HepG2 (cell line): ENCODE results near the gene SHMT1. TPM values are rescaled to one million over a fixed set of nuclear protein-coding genes. Genes with fewer than 3 reads are reported as not detected.

Source experiments
- DBP ChIP-seq: sonication (generic); formaldehyde crosslinking; IDR thresholded peaks from 2 replicates; pipeline ENCODE4 v1.4.0; 2020; ENCODE audit warnings: missing genetic modification reagents; ENCODE audit errors: not compliant biosample characterization
- HMG20A ChIP-seq: IDR thresholded peaks from 2 replicates; pipeline ENCODE4 v1.6.1; 2016; ENCODE audit warnings: borderline replicate concordance
- KLF15 ChIP-seq: sonication (generic); formaldehyde crosslinking; IDR thresholded peaks from 2 replicates; pipeline ENCODE4 v1.8.1; 2023; ENCODE audit warnings: borderline replicate concordance, mild to moderate bottlenecking, inconsistent platforms, missing genetic modification reagents, mixed read lengths
- MYPOP ChIP-seq: sonication (generic); formaldehyde crosslinking; IDR thresholded peaks from 2 replicates; pipeline ENCODE4 v1.8.1; 2023; ENCODE audit warnings: mild to moderate bottlenecking, moderate library complexity, missing genetic modification reagents
- TAF15 ChIP-seq: fragments of 200-400 bp; formaldehyde crosslinking; IDR thresholded peaks from one replicate; pipeline ENCODE4 v1.6.1; 2018; ENCODE audit warnings: mild to moderate bottlenecking, low read depth, low read length; ENCODE audit not compliant: poor library complexity, severe bottlenecking
- ZBTB10 ChIP-seq: sonication (generic); formaldehyde crosslinking; IDR thresholded peaks from 2 replicates; pipeline ENCODE4 v1.4.0; 2020; ENCODE audit warnings: missing genetic modification reagents, borderline replicate concordance
- ZC3H4 ChIP-seq: sonication (generic); formaldehyde crosslinking; IDR thresholded peaks from 2 replicates; pipeline ENCODE4 v1.4.0; 2020; ENCODE audit warnings: missing genetic modification reagents, borderline replicate concordance
- ZNF646 ChIP-seq: sonication (generic); formaldehyde crosslinking; IDR thresholded peaks from 2 replicates; pipeline ENCODE4 v1.9.0; 2021; ENCODE audit warnings: mild to moderate bottlenecking, missing genetic modification reagents
- polyA plus RNA-seq, 8 experiments: library from polyadenylated mRNA; depleted of rRNA in 3 of 8; stranded (reverse) in 7 of 8; unstranded in 1 of 8; fragments of >200 nt; fragmentation: Illumina TruSeq in 4 of 8; extraction: Trizol in 4 of 8; gene quantifications; 2 replicates each; pipeline versions ENCODE4 v1.2.1 to v1.2.3, GENCODE V29; 2011 to 2016; ENCODE audit warnings: low read depth in 4 of 8, missing spikeins in 1 of 8, mixed read lengths in 1 of 8; ENCODE audit not compliant: insufficient read depth in 1 of 8
- total RNA-seq, 5 experiments: library from RNA; depleted of rRNA; stranded (reverse); fragments of >200 nt; fragmentation: Illumina TruSeq; extraction: Trizol; gene quantifications; 2 replicates each; pipeline ENCODE4 v1.2.3, GENCODE V29; 2016; ENCODE audit warnings: low read depth in 1 of 5
- TF ChIP-seq, protein P1 (sequence below): IDR thresholded peaks from 2 replicates; pipeline ENCODE4 v1.6.1; 2018; ENCODE audit warnings: missing genetic modification reagents, mild to moderate bottlenecking, missing compliant biosample characterization
- TF ChIP-seq, protein P2 (sequence below): sonication (generic); formaldehyde crosslinking; IDR thresholded peaks from 2 replicates; pipeline ENCODE4 v1.4.0; 2020; ENCODE audit warnings: missing genetic modification reagents

Gene SHMT1
- total and polyA plus RNA-seq, 2 of the 13 experiments (the other 11 are each of a cell fraction or from before 2014, with no cell fraction given) = 21.3 to 48.8 TPM

DNA sequence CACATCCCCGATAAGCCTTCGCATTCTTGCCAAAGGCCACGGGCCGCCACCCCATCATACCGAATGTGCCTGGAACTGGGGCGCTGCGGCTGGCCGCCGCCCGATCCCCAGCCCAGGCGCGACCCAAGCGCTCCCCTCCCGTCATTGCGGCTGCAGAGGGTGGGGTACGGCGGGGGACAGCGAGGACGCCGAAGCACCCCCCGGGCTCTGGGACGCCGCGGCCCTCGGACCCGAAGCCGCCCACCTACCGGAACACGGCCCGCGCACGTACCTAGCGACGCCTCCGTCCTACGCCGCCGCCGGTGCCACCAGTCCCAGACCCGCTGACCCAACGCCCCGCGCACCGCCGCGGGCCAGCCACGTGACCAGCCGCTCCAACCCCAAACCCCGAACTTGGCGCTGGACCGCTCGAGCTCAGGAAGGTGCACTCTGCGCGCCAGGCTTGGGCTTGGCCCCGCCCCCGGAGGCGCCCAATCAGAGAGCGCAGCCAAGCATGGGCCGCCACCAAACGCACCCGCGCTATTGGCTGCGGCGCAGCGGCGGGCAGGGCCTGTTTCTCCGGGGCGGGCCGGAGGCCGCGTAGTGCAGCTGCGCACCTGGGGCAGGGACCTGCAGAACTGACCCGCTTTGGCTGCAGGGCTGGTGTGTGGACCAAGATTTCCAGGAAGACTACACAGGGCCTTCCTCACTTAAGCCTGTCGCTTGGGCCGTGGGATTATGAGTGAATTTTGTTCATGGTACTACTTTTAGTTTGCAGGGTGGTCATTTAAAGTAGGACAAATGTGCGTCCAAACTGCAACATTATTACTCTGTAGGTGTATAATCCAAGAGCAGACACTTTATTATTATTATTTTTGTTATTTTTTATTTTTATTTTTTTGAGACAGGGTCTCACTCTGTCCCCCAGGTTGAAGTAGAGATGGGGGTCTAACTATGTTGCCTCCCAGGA, at the start of gene SHMT1 (continued):
- TF ChIP-seq MYPOP (CRISPR knock-in tag) (peak; percentile 95), ZC3H4 (CRISPR knock-in tag) (no peak), ZNF646 (no peak), TAF15 (no peak), DBP (peak; percentile 46), ZBTB10 (CRISPR knock-in tag) (peak; percentile 78), HMG20A (CRISPR knock-in tag) (no peak), KLF15 (CRISPR knock-in tag) (no peak)
- TF ChIP-seq, protein P1, sequence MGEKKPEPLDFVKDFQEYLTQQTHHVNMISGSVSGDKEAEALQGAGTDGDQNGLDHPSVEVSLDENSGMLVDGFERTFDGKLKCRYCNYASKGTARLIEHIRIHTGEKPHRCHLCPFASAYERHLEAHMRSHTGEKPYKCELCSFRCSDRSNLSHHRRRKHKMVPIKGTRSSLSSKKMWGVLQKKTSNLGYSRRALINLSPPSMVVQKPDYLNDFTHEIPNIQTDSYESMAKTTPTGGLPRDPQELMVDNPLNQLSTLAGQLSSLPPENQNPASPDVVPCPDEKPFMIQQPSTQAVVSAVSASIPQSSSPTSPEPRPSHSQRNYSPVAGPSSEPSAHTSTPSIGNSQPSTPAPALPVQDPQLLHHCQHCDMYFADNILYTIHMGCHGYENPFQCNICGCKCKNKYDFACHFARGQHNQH = peak; percentile 36; the same call in 1 of the 2 replicates
- TF ChIP-seq, protein P2, sequence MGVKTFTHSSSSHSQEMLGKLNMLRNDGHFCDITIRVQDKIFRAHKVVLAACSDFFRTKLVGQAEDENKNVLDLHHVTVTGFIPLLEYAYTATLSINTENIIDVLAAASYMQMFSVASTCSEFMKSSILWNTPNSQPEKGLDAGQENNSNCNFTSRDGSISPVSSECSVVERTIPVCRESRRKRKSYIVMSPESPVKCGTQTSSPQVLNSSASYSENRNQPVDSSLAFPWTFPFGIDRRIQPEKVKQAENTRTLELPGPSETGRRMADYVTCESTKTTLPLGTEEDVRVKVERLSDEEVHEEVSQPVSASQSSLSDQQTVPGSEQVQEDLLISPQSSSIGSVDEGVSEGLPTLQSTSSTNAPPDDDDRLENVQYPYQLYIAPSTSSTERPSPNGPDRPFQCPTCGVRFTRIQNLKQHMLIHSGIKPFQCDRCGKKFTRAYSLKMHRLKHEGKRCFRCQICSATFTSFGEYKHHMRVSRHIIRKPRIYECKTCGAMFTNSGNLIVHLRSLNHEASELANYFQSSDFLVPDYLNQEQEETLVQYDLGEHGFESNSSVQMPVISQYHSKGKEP (CRISPR knock-in tag) = 0 out of 2 replicates have a peak, but pooled peaks have one; percentile 15
